Suppressor macrophage (primary cell): ENCODE data around the gene C11orf97.
A peak's percentile ranks its signal among the peaks of the same experiment; 100 is the strongest.
"Not testable (repeated sequence)": the region's sequence is repeated elsewhere in the genome, so short reads cannot be mapped to it uniquely, and the experiment has no call there.

Experiments used
- DNase-seq, 4 experiments: peaks; one replicate each; pipeline ENCODE4 v3.0.0-alpha.2; 2020 to 2022

The C11orf97 gene

DNA sequence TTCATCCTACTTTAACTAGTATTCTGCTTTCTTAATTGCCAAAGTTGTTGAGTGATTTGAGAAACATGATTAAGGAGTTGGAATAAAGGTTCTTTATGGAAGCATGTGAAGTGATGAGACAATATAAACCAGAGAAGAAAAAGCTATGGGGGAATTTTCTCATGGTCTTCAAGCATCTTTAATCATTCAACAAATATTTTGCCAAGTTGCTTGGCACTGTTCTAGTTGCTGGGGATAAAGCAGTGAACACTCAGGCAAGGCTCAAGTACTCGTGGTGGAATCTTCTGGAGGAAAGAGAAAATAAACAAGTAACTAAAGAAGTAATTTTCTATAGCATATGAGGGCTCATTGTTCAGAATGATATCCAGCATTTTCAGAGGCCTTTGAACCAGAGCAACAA, 45.7 kb downstream of the C11orf97 start:
- DNase-seq, result no peak

- peak; percentile 72 to 89 (median 78) for DNase-seq
These were observed 46.2 kb downstream of the C11orf97 start for GRCh38 chr11:94558468-94558867.

GRCh38 chr11:94558932-94559331, 46.7 kb downstream of the C11orf97 start:
- no peak for DNase-seq

GRCh38 chr11:94559361-94559760, 47.1 kb downstream of the C11orf97 start:
- DNase-seq, result no peak

DNA sequence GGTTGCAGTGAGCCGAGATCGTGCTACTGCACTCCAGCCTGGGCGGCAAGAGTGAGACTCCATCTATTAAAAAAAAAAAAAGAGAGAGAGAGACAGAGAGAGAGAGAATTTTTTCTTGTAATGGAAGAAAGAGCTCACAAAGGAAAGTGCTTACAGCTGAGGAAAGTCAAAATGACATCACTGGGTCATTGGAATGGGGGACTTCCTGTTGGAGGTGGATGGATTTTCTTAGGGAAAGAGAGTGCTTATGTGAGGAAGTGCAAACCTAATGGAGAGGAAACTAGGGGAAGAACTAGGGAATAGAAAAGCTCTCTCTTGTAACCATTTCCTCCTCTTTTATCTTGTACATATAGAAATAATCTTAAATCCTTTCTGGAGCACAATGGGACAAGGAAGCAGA, 48.6 kb downstream of the C11orf97 start:
- peak in 1 of 4 experiments; percentile 30 for DNase-seq

- DNase-seq, result peak in 2 of 4 experiments; percentile 41 to 42
These were observed 51.1 kb downstream of the C11orf97 start for GRCh38 chr11:94563176-94563847.

- peak in 2 of 4 experiments; percentile 32 to 52 for DNase-seq
These were observed 51.7 kb downstream of the C11orf97 start for GRCh38 chr11:94563848-94564467.

DNA sequence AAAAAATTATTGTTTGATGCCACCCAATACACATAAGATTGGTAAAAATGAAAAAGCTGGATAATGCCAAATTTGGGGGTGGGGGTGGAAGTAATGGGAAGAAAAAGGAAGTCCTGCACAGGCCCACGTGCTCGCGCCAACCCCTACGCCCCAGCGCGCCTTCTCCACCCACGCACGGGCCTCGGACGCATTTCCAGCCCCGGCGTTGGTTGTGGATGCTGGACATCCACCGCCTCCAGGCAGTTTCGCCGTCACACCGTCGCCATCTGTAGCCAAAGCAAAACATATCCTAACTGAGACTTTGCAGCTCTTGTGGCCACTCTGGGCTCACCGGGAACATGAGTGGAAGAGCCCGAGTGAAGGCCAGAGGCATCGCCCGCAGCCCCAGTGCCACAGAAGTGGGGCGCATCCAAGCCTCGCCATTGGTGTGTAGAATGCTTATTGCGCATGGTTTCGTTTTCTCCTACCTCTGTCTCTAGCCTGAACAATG, 55.0 kb downstream of the C11orf97 start, which contains the start of gene PIWIL4:
TSS of gene PIWIL4 (plus strand) at position 188 of the 490 bp plus-strand sequence. CDS start at position 339, 151 bp downstream.
- DNase-seq, result no peak

GRCh38 chr11:94568200-94568599, 55.9 kb downstream of the C11orf97 start:
- DNase-seq, result no peak

DNA sequence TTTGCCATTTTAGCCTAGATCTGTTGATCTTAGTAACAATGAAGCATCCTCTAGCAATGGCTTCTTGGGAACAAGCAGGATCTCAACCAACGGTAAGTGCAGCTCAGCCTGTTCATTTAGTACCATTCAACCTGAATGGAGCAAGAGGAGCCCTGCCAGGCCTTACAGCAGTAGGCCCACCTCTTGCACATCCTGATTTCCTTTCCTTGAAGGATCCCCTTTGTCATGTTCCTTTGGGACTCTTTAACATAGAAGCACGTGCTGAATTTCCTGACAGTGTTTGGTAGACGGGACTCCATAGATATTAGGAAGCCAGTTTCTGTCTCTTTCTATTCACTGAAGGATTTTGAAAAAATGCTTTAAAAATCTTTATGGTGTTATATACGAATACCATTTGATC, 56.5 kb downstream of the C11orf97 start:
- DNase-seq, result no peak

DNA sequence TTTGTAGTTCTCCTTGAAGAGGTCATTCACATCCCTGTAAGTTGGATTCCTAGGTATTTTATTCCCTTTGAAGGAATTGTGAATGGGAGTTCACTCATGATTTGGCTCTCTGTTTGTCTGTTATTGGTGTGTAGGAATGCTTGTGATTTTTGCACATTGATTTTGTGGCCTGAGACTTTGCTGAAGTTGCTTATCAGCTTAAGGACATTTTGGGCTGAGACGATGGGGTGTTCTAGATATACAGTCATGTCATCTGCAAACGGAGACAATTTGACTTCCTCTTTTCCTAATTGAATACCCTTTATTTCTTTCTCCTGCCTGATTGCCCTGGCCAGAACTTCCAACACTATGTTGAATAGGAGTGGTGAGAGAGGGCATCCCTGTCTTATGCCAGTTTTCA, 60.7 kb downstream of the C11orf97 start:
- not testable (repeated sequence) for DNase-seq

DNA sequence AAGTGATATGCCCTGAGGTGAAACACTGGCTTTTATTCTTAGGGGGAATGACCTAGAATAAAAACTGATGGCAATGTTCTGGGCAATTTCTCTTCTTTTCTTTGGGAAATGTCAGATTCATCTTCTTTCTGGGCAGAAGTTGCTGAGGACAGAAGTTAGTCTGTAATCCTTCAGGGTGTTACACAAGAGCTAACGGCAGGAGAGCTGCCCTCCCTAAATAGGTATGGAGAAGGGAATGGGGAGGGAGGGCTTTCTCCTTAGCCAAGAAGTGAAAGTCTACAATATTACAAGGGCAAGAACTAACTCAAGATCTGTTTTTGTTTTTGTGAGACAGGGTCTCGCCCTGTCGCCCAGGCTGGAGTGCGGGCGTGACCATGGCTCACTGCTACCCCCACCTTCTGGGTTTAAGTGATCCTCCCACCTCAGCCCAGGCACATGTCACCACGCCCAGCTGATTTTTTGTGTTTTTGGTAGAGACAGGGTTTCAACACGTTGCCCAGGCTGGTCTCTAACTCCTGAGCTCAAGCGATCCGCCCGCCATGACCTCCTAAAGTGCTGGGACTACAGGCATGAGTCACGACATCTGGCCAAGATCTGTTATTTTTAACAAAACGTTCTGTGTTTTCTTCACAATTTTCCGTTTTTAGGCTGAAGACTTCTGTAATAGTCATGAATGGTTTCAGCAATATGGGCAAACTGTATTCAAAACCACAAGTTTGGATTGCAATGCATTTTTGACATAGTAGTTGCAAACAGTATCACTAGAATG, 62.1 kb downstream of the C11orf97 start:
- DNase-seq, result peak; percentile 69 to 80 (median 76)

DNA sequence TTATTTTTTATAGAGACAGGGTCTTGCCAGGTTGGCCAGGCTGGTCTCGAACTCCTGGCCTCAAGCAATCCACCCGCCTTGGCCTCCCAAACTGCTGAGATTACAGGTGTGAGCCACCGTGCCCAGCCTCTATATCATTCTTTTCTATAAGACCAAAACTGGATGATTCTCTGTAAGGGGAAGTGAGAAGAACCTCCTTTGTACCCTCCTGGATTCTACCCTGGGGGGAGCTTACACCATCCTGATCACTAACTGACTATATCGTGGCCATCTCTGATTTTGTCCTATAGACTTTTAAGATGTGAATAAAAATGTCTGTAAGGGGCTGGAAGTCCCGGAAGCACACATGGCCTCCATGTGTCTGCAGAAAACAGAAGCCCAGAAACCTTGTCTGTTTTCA, 64.0 kb downstream of the C11orf97 start:
- peak in 3 of 4 experiments; percentile 13 to 22 (median 21) for DNase-seq

DNA sequence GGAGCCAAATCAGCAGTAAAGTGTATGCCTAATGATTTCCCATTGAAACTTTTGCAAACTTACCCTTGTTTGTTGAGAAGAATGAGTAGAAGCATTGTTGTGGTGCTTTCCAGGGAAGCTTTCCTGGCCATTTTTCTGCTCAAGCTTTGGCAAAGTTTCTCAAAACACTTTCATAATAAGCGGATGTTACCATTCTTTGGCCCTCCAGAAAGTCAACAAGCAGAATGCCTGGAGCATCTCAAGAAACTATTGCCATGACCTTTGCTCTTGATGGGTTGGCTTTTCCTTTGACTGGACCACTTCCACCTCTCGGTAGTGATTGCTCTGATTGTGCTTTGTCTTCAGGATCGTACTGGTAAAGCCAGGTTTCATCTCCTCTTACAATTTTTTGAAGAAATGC, 65.6 kb downstream of the C11orf97 start:
- DNase-seq, result no peak
